Nephron (organoid): Measurements from ENCODE around the gene KLK1.

Experiments used
- H3K27ac Mint-ChIP-seq, 3 experiments: 2 replicates each; pipeline ENCODE4 v1.8.0; 2020; ENCODE audit warnings: mixed read lengths in 3 of 3, mild to moderate bottlenecking in 2 of 3, moderate library complexity in 1 of 3
- H3K27me3 Mint-ChIP-seq: 2 replicates; pipeline ENCODE4 v1.8.0; 2021; ENCODE audit warnings: low read depth, mild to moderate bottlenecking, moderate library complexity, mixed read lengths
- H3K36me3 Mint-ChIP-seq: 2 replicates; pipeline ENCODE4 v1.8.0; 2020; ENCODE audit warnings: low read depth, mixed read lengths
- H3K4me1 Mint-ChIP-seq: 2 replicates; pipeline ENCODE4 v1.8.0; 2020; ENCODE audit warnings: mixed read lengths
- H3K4me3 Mint-ChIP-seq, 3 experiments: 2 replicates each; pipeline ENCODE4 v1.8.0; 2020; ENCODE audit warnings: mild to moderate bottlenecking in 3 of 3, mixed read lengths in 3 of 3, moderate library complexity in 2 of 3
- H3K9me3 Mint-ChIP-seq: 2 replicates; pipeline ENCODE4 v1.8.0; 2020; ENCODE audit warnings: mixed read lengths
- CTCF ChIP-seq, 3 experiments: fragments of 200-600 bp; sonication (generic); IDR thresholded peaks; one replicate each; pipeline ENCODE4 v1.5.0; 2021; ENCODE audit warnings: antibody characterized with exemption in 3 of 3; ENCODE audit not compliant: unreplicated experiment in 3 of 3

Gene KLK1

DNA sequence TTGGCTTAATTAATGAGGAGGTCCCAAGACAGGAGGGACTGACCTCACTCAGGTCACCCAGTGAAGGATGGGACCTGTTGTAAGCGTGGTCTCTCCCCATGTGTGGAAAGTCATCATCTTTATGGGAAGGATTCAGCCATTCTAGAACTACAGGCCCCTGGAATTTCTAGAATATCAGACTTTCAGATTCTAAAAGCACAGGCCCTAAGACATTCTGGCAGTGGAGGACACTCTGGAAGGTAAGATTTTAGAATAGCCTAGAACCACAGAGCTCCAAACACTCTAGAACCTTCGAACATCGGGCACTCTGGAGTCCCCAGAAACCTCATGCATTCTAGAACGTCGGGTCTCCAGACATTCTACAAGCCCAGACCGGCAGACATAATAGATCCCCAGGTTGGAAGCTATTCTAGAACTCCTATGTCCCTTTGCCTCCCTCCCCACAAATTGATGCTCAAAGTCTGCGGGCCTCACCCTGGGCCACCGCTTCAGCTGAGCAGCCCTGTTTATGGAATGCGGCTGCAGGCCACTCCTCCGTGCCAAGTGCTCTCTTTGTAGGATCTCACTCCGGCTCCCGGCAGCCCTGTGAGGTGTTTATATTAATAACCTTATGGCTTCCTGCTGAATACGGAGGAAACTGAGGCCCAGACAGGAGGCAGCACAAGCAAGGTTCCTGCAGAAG lies 11.7 kb upstream of the KLK1 start:
- peak overlapping the region; percentile 83 to 90 (median 88) for H3K4me3 Mint-ChIP-seq
- H3K4me1 Mint-ChIP-seq = no peaks in the 10 kb centered on the region
- no peaks in the 10 kb centered on the region for H3K9me3 Mint-ChIP-seq
- TF ChIP-seq CTCF (IDR thresholded peaks at IDR 0.05; ENCODE audit: unreplicated experiment in 3 of 3) = no peak
- no peak overlapping the region for H3K27ac Mint-ChIP-seq
- H3K36me3 Mint-ChIP-seq = no peaks in the 10 kb centered on the region
- H3K27me3 Mint-ChIP-seq = peaks cover 44% of the 10 kb centered on the region

- H3K36me3 Mint-ChIP-seq = no peaks in the 10 kb centered on the region
- no peaks in the 10 kb centered on the region for H3K4me1 Mint-ChIP-seq
- H3K4me3 Mint-ChIP-seq = peak overlapping the region in 2 of 3 experiments; percentile 32 to 49
- no peak for TF ChIP-seq CTCF (IDR thresholded peaks at IDR 0.05; ENCODE audit: unreplicated experiment in 3 of 3)
- H3K9me3 Mint-ChIP-seq = no peaks in the 10 kb centered on the region
- no peak overlapping the region for H3K27ac Mint-ChIP-seq
- peaks cover 43% of the 10 kb centered on the region for H3K27me3 Mint-ChIP-seq
Measured at GRCh38 chr19:50833802-50834167, 10.2 kb upstream of the KLK1 start.

- Mint-ChIP-seq H3K36me3 (no peaks in the 10 kb centered on the region), H3K27me3 (peaks cover 41% of the 10 kb centered on the region), H3K4me3 (peak within 1 kb of the TSS in 2 of 3 experiments; percentile 32 to 49), H3K27ac (no peak within 1 kb of the TSS), H3K9me3 (no peaks in the 10 kb centered on the region), H3K4me1 (no peaks in the 10 kb centered on the region)
- TF ChIP-seq CTCF (IDR thresholded peaks at IDR 0.05; ENCODE audit: unreplicated experiment in 3 of 3) = no peak
Measured at GRCh38 chr19:50833117-50833801, 9.7 kb upstream of the KLK1 start, which contains the start of gene KLK15. Gene KLK15 (minus strand): TSS chr19:50833574. CDS start chr19:50831492, 2,082 bp downstream.

GRCh38 chr19:50832666-50833065 lies 9.1 kb upstream of the KLK1 start:
- TF ChIP-seq CTCF (IDR thresholded peaks at IDR 0.05; ENCODE audit: unreplicated experiment in 3 of 3) = no peak

GRCh38 chr19:50831026-50831396 lies 7.4 kb upstream of the KLK1 start:
- Mint-ChIP-seq H3K9me3 (no peaks in the 10 kb centered on the region), H3K27me3 (peaks cover 37% of the 10 kb centered on the region)

More at GRCh38 chr19:50832666-50833065, 9.1 kb upstream of the KLK1 start:
- Mint-ChIP-seq H3K27me3 (peaks cover 41% of the 10 kb centered on the region), H3K27ac (no peak overlapping the region), H3K4me3 (no peak overlapping the region), H3K9me3 (no peaks in the 10 kb centered on the region), H3K4me1 (no peaks in the 10 kb centered on the region), H3K36me3 (no peaks in the 10 kb centered on the region)

More at GRCh38 chr19:50831026-50831396, 7.4 kb upstream of the KLK1 start:
- no peak overlapping the region for H3K27ac Mint-ChIP-seq
- H3K4me1 Mint-ChIP-seq = no peaks in the 10 kb centered on the region
- TF ChIP-seq CTCF (IDR thresholded peaks at IDR 0.05; ENCODE audit: unreplicated experiment in 3 of 3) = no peak
- no peaks in the 10 kb centered on the region for H3K36me3 Mint-ChIP-seq
- H3K4me3 Mint-ChIP-seq = no peak overlapping the region
